ENCODE data around the gene ACBD3.
A peak's percentile ranks its signal among the peaks of the same experiment; 100 is the strongest.

Gene ACBD3

GRCh38 chr1:226110249-226111097 lies 76.1 kb downstream of the ACBD3 start:
- peak; percentile 86 for DNase-seq

- peak; percentile 89 for DNase-seq
Measured at GRCh38 chr1:226109829-226110248, 76.7 kb downstream of the ACBD3 start.

- DNase-seq: no peak
Measured at GRCh38 chr1:226108935-226109828, 77.4 kb downstream of the ACBD3 start.

- DNase-seq: no peak
Measured at GRCh38 chr1:226107471-226108460, 78.8 kb downstream of the ACBD3 start.

GRCh38 chr1:226104671-226105121 lies 81.8 kb downstream of the ACBD3 start:
- no peak for DNase-seq

- peak; percentile 69 for DNase-seq
Measured at GRCh38 chr1:226100436-226101391, 85.8 kb downstream of the ACBD3 start.

- DNase-seq: no peak
Measured at GRCh38 chr1:226098870-226099835, 87.4 kb downstream of the ACBD3 start.

- no peak for DNase-seq
Measured at GRCh38 chr1:226097866-226098625, 88.5 kb downstream of the ACBD3 start.

- DNase-seq: no peak
Measured at GRCh38 chr1:226095286-226095685, 91.3 kb downstream of the ACBD3 start.
